ENCODE data around the gene IMPG2.

- TF ChIP-seq CTCF (IDR thresholded peaks at IDR 0.05) = no peak
- no peak for TF ChIP-seq POLR2A (IDR thresholded peaks at IDR 0.05)
- no peak for TF ChIP-seq POLR2AphosphoS5 (IDR thresholded peaks at IDR 0.05)
- TF ChIP-seq EP300 (IDR thresholded peaks at IDR 0.05) = no peak
Measured at GRCh38 chr3:101212730-101213129, 107.6 kb downstream of the IMPG2 start.

All from sigmoid colon (tissue), 4 donors.